ENCODE data around the gene ACAD9. TPM values are rescaled to one million over a fixed set of nuclear protein-coding genes. Genes with fewer than 3 reads are reported as not detected.

ACAD9 gene
- total RNA-seq, 1 donor from 2014 or later: 32.4 TPM

GRCh38 chr3:128846486-128846891, 32.9 kb upstream of the ACAD9 start:
- Histone ChIP-seq H3K27ac (ENCODE audit: low read depth, low read length) (no peak overlapping the region), H3K36me3 (ENCODE audit: insufficient read depth, low read length) (no peaks in the 10 kb centered on the region), H3K27me3 (ENCODE audit: insufficient read depth, low read length) (no peaks in the 10 kb centered on the region), H4K20me1 (ENCODE audit: insufficient read depth, low read length) (no peaks in the 10 kb centered on the region), H3K9me3 (ENCODE audit: insufficient read depth, low read depth, low read length) (no peaks in the 10 kb centered on the region), H3K79me2 (ENCODE audit: insufficient read depth, low read length) (no peaks in the 10 kb centered on the region), H3K4me1 (ENCODE audit: insufficient read depth, low read length) (peaks cover 6% of the 10 kb centered on the region), H3K9ac (ENCODE audit: low read length) (no peak overlapping the region), H2AFZ (ENCODE audit: low read depth, low read length) (peak overlapping the region; percentile 90), H3K4me2 (ENCODE audit: low read length) (peak overlapping the region; percentile 89), H3K4me3 (ENCODE audit: insufficient read depth, low read depth, low read length) (no peak overlapping the region)
- TF ChIP-seq, protein P1, sequence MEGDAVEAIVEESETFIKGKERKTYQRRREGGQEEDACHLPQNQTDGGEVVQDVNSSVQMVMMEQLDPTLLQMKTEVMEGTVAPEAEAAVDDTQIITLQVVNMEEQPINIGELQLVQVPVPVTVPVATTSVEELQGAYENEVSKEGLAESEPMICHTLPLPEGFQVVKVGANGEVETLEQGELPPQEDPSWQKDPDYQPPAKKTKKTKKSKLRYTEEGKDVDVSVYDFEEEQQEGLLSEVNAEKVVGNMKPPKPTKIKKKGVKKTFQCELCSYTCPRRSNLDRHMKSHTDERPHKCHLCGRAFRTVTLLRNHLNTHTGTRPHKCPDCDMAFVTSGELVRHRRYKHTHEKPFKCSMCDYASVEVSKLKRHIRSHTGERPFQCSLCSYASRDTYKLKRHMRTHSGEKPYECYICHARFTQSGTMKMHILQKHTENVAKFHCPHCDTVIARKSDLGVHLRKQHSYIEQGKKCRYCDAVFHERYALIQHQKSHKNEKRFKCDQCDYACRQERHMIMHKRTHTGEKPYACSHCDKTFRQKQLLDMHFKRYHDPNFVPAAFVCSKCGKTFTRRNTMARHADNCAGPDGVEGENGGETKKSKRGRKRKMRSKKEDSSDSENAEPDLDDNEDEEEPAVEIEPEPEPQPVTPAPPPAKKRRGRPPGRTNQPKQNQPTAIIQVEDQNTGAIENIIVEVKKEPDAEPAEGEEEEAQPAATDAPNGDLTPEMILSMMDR (IDR thresholded peaks at IDR 0.05; ENCODE audit: insufficient read depth, low read depth, low read length): no peak
- no peak for TF ChIP-seq EZH2 (IDR thresholded peaks at IDR 0.05; ENCODE audit: insufficient read depth, low read length)
- H3K27ac Mint-ChIP-seq (ENCODE audit: unreplicated experiment): no peak overlapping the region
- no peak for FAIRE-seq
- peaks cover 2% of the 10 kb centered on the region for H3K9me3 Mint-ChIP-seq (ENCODE audit: unreplicated experiment)
- H3K36me3 Mint-ChIP-seq (ENCODE audit: low read depth, unreplicated experiment): peaks cover 3% of the 10 kb centered on the region
- no peak for DNase-seq (ENCODE audit: low read depth)
- H3K4me1 Mint-ChIP-seq (ENCODE audit: low read depth, unreplicated experiment): peaks cover 3% of the 10 kb centered on the region
- H3K27me3 Mint-ChIP-seq (ENCODE audit: low read depth, unreplicated experiment): peaks cover 9% of the 10 kb centered on the region
- no peak overlapping the region for H3K4me3 Mint-ChIP-seq (ENCODE audit: unreplicated experiment)

DNA sequence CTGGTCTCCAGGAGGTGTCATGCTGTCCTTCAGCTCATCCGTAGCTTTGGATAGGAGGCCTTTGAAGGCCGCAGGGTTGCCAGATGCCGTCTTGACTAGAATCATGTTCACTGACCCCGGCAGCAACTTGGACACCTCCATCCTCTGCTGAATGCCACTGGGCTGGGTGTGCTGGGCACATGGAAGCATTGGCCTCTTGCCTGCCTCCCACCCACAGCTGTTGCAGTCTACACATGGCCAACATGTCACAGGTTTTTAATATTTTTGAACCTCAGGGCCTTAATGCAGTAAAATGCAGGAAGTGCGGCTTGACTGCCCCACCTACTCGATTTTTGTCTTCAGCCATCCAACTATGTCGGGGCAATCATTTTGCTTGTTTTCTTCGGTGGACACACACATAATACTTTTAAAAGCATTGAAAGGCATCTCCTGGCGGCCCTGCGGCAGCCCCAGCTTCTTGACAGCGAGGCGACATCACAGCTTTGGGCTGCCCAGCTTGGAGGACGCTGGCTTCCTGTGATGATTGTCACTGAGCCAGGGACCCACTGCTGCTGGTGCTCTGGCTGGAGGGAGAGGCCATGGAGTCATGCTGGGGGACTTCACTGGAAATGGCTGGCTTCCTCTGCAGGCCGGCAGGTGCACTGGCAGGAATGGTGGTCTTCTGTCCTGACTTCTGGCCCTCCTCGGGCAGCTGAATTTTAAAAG, 31.6 kb upstream of the ACAD9 start:
- peaks cover 3% of the 10 kb centered on the region for H3K4me1 Mint-ChIP-seq (ENCODE audit: low read depth, unreplicated experiment)
- no peak for TF ChIP-seq EZH2 (IDR thresholded peaks at IDR 0.05; ENCODE audit: insufficient read depth, low read length)
- TF ChIP-seq, protein P1 (IDR thresholded peaks at IDR 0.05; ENCODE audit: insufficient read depth, low read depth, low read length): no peak
- Histone ChIP-seq H3K4me1 (ENCODE audit: insufficient read depth, low read length) (peaks cover 6% of the 10 kb centered on the region), H3K27me3 (ENCODE audit: insufficient read depth, low read length) (no peaks in the 10 kb centered on the region), H4K20me1 (ENCODE audit: insufficient read depth, low read length) (no peaks in the 10 kb centered on the region), H3K79me2 (ENCODE audit: insufficient read depth, low read length) (no peaks in the 10 kb centered on the region), H3K4me2 (ENCODE audit: low read length) (no peak overlapping the region), H3K9me3 (ENCODE audit: insufficient read depth, low read depth, low read length) (no peaks in the 10 kb centered on the region), H3K27ac (ENCODE audit: low read depth, low read length) (no peak overlapping the region), H3K4me3 (ENCODE audit: insufficient read depth, low read depth, low read length) (no peak overlapping the region), H3K9ac (ENCODE audit: low read length) (no peak overlapping the region), H2AFZ (ENCODE audit: low read depth, low read length) (no peak overlapping the region), H3K36me3 (ENCODE audit: insufficient read depth, low read length) (no peaks in the 10 kb centered on the region)
- H3K27ac Mint-ChIP-seq (ENCODE audit: unreplicated experiment): no peak overlapping the region
- peaks cover 8% of the 10 kb centered on the region for H3K36me3 Mint-ChIP-seq (ENCODE audit: low read depth, unreplicated experiment)
- DNase-seq (ENCODE audit: low read depth) (no peak), FAIRE-seq (no peak)
- H3K9me3 Mint-ChIP-seq (ENCODE audit: unreplicated experiment): no peaks in the 10 kb centered on the region
- peaks cover 9% of the 10 kb centered on the region for H3K27me3 Mint-ChIP-seq (ENCODE audit: low read depth, unreplicated experiment)
- H3K4me3 Mint-ChIP-seq (ENCODE audit: unreplicated experiment): no peak overlapping the region

GRCh38 chr3:128848936-128849335, 30.5 kb upstream of the ACAD9 start:
- H3K4me1 ChIP-seq (ENCODE audit: insufficient read depth, low read length): peaks cover 6% of the 10 kb centered on the region
- no peak for FAIRE-seq
- H3K9ac ChIP-seq (ENCODE audit: low read length): no peak overlapping the region
- DNase-seq (ENCODE audit: low read depth): no peak
- H2AFZ ChIP-seq (ENCODE audit: low read depth, low read length): no peak overlapping the region
- H3K36me3 Mint-ChIP-seq (ENCODE audit: low read depth, unreplicated experiment): peaks cover 4% of the 10 kb centered on the region
- H3K27ac Mint-ChIP-seq (ENCODE audit: unreplicated experiment): no peak overlapping the region
- H3K27me3 Mint-ChIP-seq (ENCODE audit: low read depth, unreplicated experiment): peaks cover 9% of the 10 kb centered on the region
- H3K27ac ChIP-seq (ENCODE audit: low read depth, low read length): no peak overlapping the region
- H3K36me3 ChIP-seq (ENCODE audit: insufficient read depth, low read length): no peaks in the 10 kb centered on the region
- H3K9me3 ChIP-seq (ENCODE audit: insufficient read depth, low read depth, low read length): peaks cover under 1% of the 10 kb centered on the region
- H3K4me1 Mint-ChIP-seq (ENCODE audit: low read depth, unreplicated experiment): peaks cover 3% of the 10 kb centered on the region
- no peaks in the 10 kb centered on the region for H3K27me3 ChIP-seq (ENCODE audit: insufficient read depth, low read length)
- no peaks in the 10 kb centered on the region for H4K20me1 ChIP-seq (ENCODE audit: insufficient read depth, low read length)
- H3K9me3 Mint-ChIP-seq (ENCODE audit: unreplicated experiment): peaks cover 2% of the 10 kb centered on the region
- no peak overlapping the region for H3K4me3 ChIP-seq (ENCODE audit: insufficient read depth, low read depth, low read length)
- TF ChIP-seq, protein P1 (IDR thresholded peaks at IDR 0.05; ENCODE audit: insufficient read depth, low read depth, low read length): no peak
- TF ChIP-seq EZH2 (IDR thresholded peaks at IDR 0.05; ENCODE audit: insufficient read depth, low read length): no peak
- no peak overlapping the region for H3K4me3 Mint-ChIP-seq (ENCODE audit: unreplicated experiment)
- H3K4me2 ChIP-seq (ENCODE audit: low read length): no peak overlapping the region
- H3K79me2 ChIP-seq (ENCODE audit: insufficient read depth, low read length): no peaks in the 10 kb centered on the region
